ENCODE results near the gene TYMS.
"Not testable (repeated sequence)": the region's sequence is repeated elsewhere in the genome, so short reads cannot be mapped to it uniquely, and the experiment has no call there.

TYMS gene

GRCh38 chr18:677951-678381, 20.5 kb downstream of the TYMS start:
- Histone ChIP-seq H3K9ac (ENCODE audit: low read depth, low read length) (no peak overlapping the region), H3K27me3 (ENCODE audit: control insufficient read depth, insufficient read depth, low read length) (no peaks in the 10 kb centered on the region), H3K27ac (ENCODE audit: low read depth, low read length) (no peak overlapping the region), H3K4me3 (ENCODE audit: low read depth, low read length) (no peak overlapping the region), H3K4me1 (ENCODE audit: control insufficient read depth, insufficient read depth, low read length) (no peaks in the 10 kb centered on the region), H3K9me3 (ENCODE audit: control insufficient read depth, insufficient read depth, low read length) (no peaks in the 10 kb centered on the region), H3K36me3 (ENCODE audit: control insufficient read depth, insufficient read depth, low read length) (peaks cover 81% of the 10 kb centered on the region)

GRCh38 chr18:678482-679182, 21.2 kb downstream of the TYMS start:
- no peaks in the 10 kb centered on the region for H3K27me3 ChIP-seq (ENCODE audit: control insufficient read depth, insufficient read depth, low read length)
- H3K4me3 ChIP-seq (ENCODE audit: low read depth, low read length): no peak overlapping the region
- H3K4me1 ChIP-seq (ENCODE audit: control insufficient read depth, insufficient read depth, low read length): no peaks in the 10 kb centered on the region
- H3K27ac ChIP-seq (ENCODE audit: low read depth, low read length): no peak overlapping the region
- H3K9me3 ChIP-seq (ENCODE audit: control insufficient read depth, insufficient read depth, low read length): no peaks in the 10 kb centered on the region
- H3K36me3 ChIP-seq (ENCODE audit: control insufficient read depth, insufficient read depth, low read length): peaks cover 81% of the 10 kb centered on the region
- no peak overlapping the region for H3K9ac ChIP-seq (ENCODE audit: low read depth, low read length)

GRCh38 chr18:679516-679915, 22.1 kb downstream of the TYMS start:
- no peak overlapping the region for H3K9ac ChIP-seq (ENCODE audit: low read depth, low read length)
- H3K27ac ChIP-seq (ENCODE audit: low read depth, low read length): no peak overlapping the region
- H3K27me3 ChIP-seq (ENCODE audit: control insufficient read depth, insufficient read depth, low read length): no peaks in the 10 kb centered on the region
- H3K9me3 ChIP-seq (ENCODE audit: control insufficient read depth, insufficient read depth, low read length): no peaks in the 10 kb centered on the region
- H3K36me3 ChIP-seq (ENCODE audit: control insufficient read depth, insufficient read depth, low read length): peaks cover 78% of the 10 kb centered on the region
- no peaks in the 10 kb centered on the region for H3K4me1 ChIP-seq (ENCODE audit: control insufficient read depth, insufficient read depth, low read length)
- H3K4me3 ChIP-seq (ENCODE audit: low read depth, low read length): no peak overlapping the region

GRCh38 chr18:680392-680791, 22.9 kb downstream of the TYMS start:
- Histone ChIP-seq H3K9me3 (ENCODE audit: control insufficient read depth, insufficient read depth, low read length) (no peaks in the 10 kb centered on the region), H3K27ac (ENCODE audit: low read depth, low read length) (no peak overlapping the region), H3K4me3 (ENCODE audit: low read depth, low read length) (no peak overlapping the region), H3K9ac (ENCODE audit: low read depth, low read length) (no peak overlapping the region), H3K36me3 (ENCODE audit: control insufficient read depth, insufficient read depth, low read length) (peaks cover 75% of the 10 kb centered on the region), H3K27me3 (ENCODE audit: control insufficient read depth, insufficient read depth, low read length) (no peaks in the 10 kb centered on the region), H3K4me1 (ENCODE audit: control insufficient read depth, insufficient read depth, low read length) (no peaks in the 10 kb centered on the region)

- Histone ChIP-seq H3K27me3 (ENCODE audit: control insufficient read depth, insufficient read depth, low read length) (no peaks in the 10 kb centered on the region), H3K9me3 (ENCODE audit: control insufficient read depth, insufficient read depth, low read length) (no peaks in the 10 kb centered on the region), H3K4me3 (ENCODE audit: low read depth, low read length) (no peak overlapping the region), H3K4me1 (ENCODE audit: control insufficient read depth, insufficient read depth, low read length) (peaks cover 13% of the 10 kb centered on the region), H3K27ac (ENCODE audit: low read depth, low read length) (no peak overlapping the region), H3K9ac (ENCODE audit: low read depth, low read length) (no peak overlapping the region), H3K36me3 (ENCODE audit: control insufficient read depth, insufficient read depth, low read length) (peaks cover 67% of the 10 kb centered on the region)
Observed at GRCh38 chr18:681985-682384, 24.5 kb downstream of the TYMS start.

GRCh38 chr18:682416-682815, 25.0 kb downstream of the TYMS start:
- not testable (repeated sequence) for H3K4me3 ChIP-seq (ENCODE audit: low read depth, low read length); H3K9me3 ChIP-seq (ENCODE audit: control insufficient read depth, insufficient read depth, low read length); H3K9ac ChIP-seq (ENCODE audit: low read depth, low read length); H3K27me3 ChIP-seq (ENCODE audit: control insufficient read depth, insufficient read depth, low read length); H3K27ac ChIP-seq (ENCODE audit: low read depth, low read length)
- peaks cover 64% of the 10 kb centered on the region for H3K36me3 ChIP-seq (ENCODE audit: control insufficient read depth, insufficient read depth, low read length)
- peaks cover 18% of the 10 kb centered on the region for H3K4me1 ChIP-seq (ENCODE audit: control insufficient read depth, insufficient read depth, low read length)

- no peaks in the 10 kb centered on the region for H3K9me3 ChIP-seq (ENCODE audit: control insufficient read depth, insufficient read depth, low read length)
- H3K4me1 ChIP-seq (ENCODE audit: control insufficient read depth, insufficient read depth, low read length): peaks cover 19% of the 10 kb centered on the region
- peaks cover 63% of the 10 kb centered on the region for H3K36me3 ChIP-seq (ENCODE audit: control insufficient read depth, insufficient read depth, low read length)
- no peaks in the 10 kb centered on the region for H3K27me3 ChIP-seq (ENCODE audit: control insufficient read depth, insufficient read depth, low read length)
- H3K4me3 ChIP-seq (ENCODE audit: low read depth, low read length): no peak overlapping the region
- no peak overlapping the region for H3K9ac ChIP-seq (ENCODE audit: low read depth, low read length)
- no peak overlapping the region for H3K27ac ChIP-seq (ENCODE audit: low read depth, low read length)
Observed at GRCh38 chr18:682833-683232, 25.4 kb downstream of the TYMS start.

GRCh38 chr18:683531-683930, 26.1 kb downstream of the TYMS start:
- no peaks in the 10 kb centered on the region for H3K9me3 ChIP-seq (ENCODE audit: control insufficient read depth, insufficient read depth, low read length)
- no peak overlapping the region for H3K9ac ChIP-seq (ENCODE audit: low read depth, low read length)
- H3K4me3 ChIP-seq (ENCODE audit: low read depth, low read length): no peak overlapping the region
- H3K36me3 ChIP-seq (ENCODE audit: control insufficient read depth, insufficient read depth, low read length): peaks cover 57% of the 10 kb centered on the region
- no peaks in the 10 kb centered on the region for H3K27me3 ChIP-seq (ENCODE audit: control insufficient read depth, insufficient read depth, low read length)
- peaks cover 19% of the 10 kb centered on the region for H3K4me1 ChIP-seq (ENCODE audit: control insufficient read depth, insufficient read depth, low read length)
- no peak overlapping the region for H3K27ac ChIP-seq (ENCODE audit: low read depth, low read length)

- peaks cover 19% of the 10 kb centered on the region for H3K4me1 ChIP-seq (ENCODE audit: control insufficient read depth, insufficient read depth, low read length)
Observed at GRCh38 chr18:685438-685837, 28.0 kb downstream of the TYMS start.

GRCh38 chr18:686339-687111, 29.1 kb downstream of the TYMS start:
- H3K4me1 ChIP-seq (ENCODE audit: control insufficient read depth, insufficient read depth, low read length): peaks cover 19% of the 10 kb centered on the region
- no peaks in the 10 kb centered on the region for H3K27me3 ChIP-seq (ENCODE audit: control insufficient read depth, insufficient read depth, low read length)
- H3K36me3 ChIP-seq (ENCODE audit: control insufficient read depth, insufficient read depth, low read length): peaks cover 53% of the 10 kb centered on the region
- H3K9ac ChIP-seq (ENCODE audit: low read depth, low read length): no peak overlapping the region
- H3K4me3 ChIP-seq (ENCODE audit: low read depth, low read length): 0 out of 2 replicates have a peak overlapping the region, but pooled peaks have one; percentile 5
- no peaks in the 10 kb centered on the region for H3K9me3 ChIP-seq (ENCODE audit: control insufficient read depth, insufficient read depth, low read length)
- H3K27ac ChIP-seq (ENCODE audit: low read depth, low read length): peak overlapping the region; percentile 83

More at GRCh38 chr18:685438-685837, 28.0 kb downstream of the TYMS start:
- no peak overlapping the region for H3K27ac ChIP-seq (ENCODE audit: low read depth, low read length)
- no peaks in the 10 kb centered on the region for H3K9me3 ChIP-seq (ENCODE audit: control insufficient read depth, insufficient read depth, low read length)
- no peak overlapping the region for H3K9ac ChIP-seq (ENCODE audit: low read depth, low read length)
- no peaks in the 10 kb centered on the region for H3K27me3 ChIP-seq (ENCODE audit: control insufficient read depth, insufficient read depth, low read length)
- H3K4me3 ChIP-seq (ENCODE audit: low read depth, low read length): no peak overlapping the region
- H3K36me3 ChIP-seq (ENCODE audit: control insufficient read depth, insufficient read depth, low read length): peaks cover 52% of the 10 kb centered on the region

GRCh38 chr18:688323-688722, 30.9 kb downstream of the TYMS start:
- H3K4me1 ChIP-seq (ENCODE audit: control insufficient read depth, insufficient read depth, low read length): peaks cover 19% of the 10 kb centered on the region
- H3K27me3 ChIP-seq (ENCODE audit: control insufficient read depth, insufficient read depth, low read length): no peaks in the 10 kb centered on the region
- H3K27ac ChIP-seq (ENCODE audit: low read depth, low read length): no peak overlapping the region
- no peaks in the 10 kb centered on the region for H3K9me3 ChIP-seq (ENCODE audit: control insufficient read depth, insufficient read depth, low read length)
- peaks cover 53% of the 10 kb centered on the region for H3K36me3 ChIP-seq (ENCODE audit: control insufficient read depth, insufficient read depth, low read length)
- no peak overlapping the region for H3K4me3 ChIP-seq (ENCODE audit: low read depth, low read length)
- no peak overlapping the region for H3K9ac ChIP-seq (ENCODE audit: low read depth, low read length)
